ENCODE results near the gene USP15. TPM values are rescaled to one million over a fixed set of nuclear protein-coding genes. Genes with fewer than 3 reads are reported as not detected.
"Not testable (repeated sequence)": the region's sequence is repeated elsewhere in the genome, so short reads cannot be mapped to it uniquely, and the experiment has no call there.

USP15 gene
- total RNA-seq, 1 donor from 2014 or later, result 150 TPM

DNA sequence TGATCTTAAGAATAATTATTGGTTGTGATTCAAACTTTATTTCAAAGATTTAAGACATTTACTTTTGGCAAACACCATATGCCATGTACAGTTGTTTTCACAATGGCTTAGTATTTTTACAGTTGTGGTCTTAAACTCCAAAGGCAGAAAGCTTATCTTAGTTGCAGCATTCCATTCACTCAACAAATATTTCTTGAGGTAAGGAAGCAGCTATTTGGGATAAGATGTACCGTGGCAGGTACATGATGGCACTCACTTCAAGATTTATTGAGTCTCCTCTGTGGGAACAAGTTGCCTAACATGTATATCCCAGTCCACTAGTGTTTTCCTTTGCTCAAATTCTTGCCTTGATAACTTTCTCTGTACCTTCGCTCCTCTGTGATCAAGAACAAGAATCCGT, 198.4 kb downstream of the USP15 start:
- ATAC-seq (ENCODE audit: low read depth) (no peak), DNase-seq (no peak)
- H3K4me1 Mint-ChIP-seq, result no peaks in the 10 kb centered on the region
- no peak overlapping the region for H3K4me3 Mint-ChIP-seq
- POLR2A ChIA-PET, result interaction anchor here (0.7 kb wide), 1 partner anchor 144 kb away, joined by 4 read pairs; no protein-coding TSS in a partner anchor
- CTCF ChIA-PET, result interaction anchor here (1.5 kb wide), 1 partner anchor 23 kb away, joined by 3 read pairs; no protein-coding TSS in a partner anchor
- intact Hi-C loops (cut with micrococcal nuclease), result no loop called here
- no peak overlapping the region for H3K27ac Mint-ChIP-seq
- H3K27me3 Mint-ChIP-seq, result peaks cover 8% of the 10 kb centered on the region
- H3K9me3 Mint-ChIP-seq, result peaks cover 6% of the 10 kb centered on the region
- H3K36me3 Mint-ChIP-seq (ENCODE audit: low read depth), result no peaks in the 10 kb centered on the region
- no peak for TF ChIP-seq CTCF (IDR thresholded peaks at IDR 0.05)

- TF ChIP-seq CTCF (IDR thresholded peaks at IDR 0.05), result no peak
- intact Hi-C loops (cut with micrococcal nuclease), result no loop called here
- DNase-seq (no peak), ATAC-seq (ENCODE audit: low read depth) (no peak)
- no peak overlapping the region for H3K4me3 Mint-ChIP-seq
- ChIA-PET POLR2A (no interaction called here), CTCF (no interaction called here)
- no peaks in the 10 kb centered on the region for H3K4me1 Mint-ChIP-seq
- H3K9me3 Mint-ChIP-seq, result peaks cover 8% of the 10 kb centered on the region
- no peak overlapping the region for H3K27ac Mint-ChIP-seq
- no peaks in the 10 kb centered on the region for H3K36me3 Mint-ChIP-seq (ENCODE audit: low read depth)
- H3K27me3 Mint-ChIP-seq, result peaks cover 8% of the 10 kb centered on the region
Measured at GRCh38 chr12:62459976-62460375, 199.8 kb downstream of the USP15 start.

DNA sequence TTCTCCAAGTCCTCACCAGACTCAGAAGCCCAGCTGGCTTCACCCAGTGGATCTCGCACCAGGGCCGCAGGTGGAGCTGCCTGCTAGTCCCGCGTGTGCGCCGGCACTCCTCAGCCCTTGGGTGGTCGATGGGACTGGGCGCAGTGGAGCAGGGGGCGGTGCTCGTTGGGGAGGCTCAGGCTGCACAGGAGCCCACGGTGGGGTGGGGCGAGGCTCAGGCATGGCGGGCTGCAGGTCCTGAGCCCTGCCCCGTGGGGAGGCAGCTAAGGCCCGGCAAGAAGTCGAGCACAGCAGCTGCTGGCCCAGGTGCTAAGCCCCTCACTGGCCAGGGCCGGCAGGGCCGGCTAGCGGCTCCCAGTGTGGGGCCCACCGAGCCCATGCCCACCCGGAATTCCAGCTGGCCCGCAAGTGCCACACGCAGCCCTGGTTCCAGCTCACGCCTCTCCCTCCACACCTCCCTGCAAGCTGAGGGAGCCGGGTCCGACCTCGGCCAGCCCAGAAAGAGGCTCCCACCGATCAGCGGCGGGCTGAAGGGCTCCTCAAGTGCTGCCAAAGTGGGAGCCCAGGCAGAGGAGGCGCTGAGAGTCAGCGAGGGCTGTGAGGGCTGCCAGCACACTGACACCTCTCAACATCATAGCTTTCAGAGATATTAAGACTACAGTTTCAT, 201.1 kb downstream of the USP15 start:
- H3K27ac Mint-ChIP-seq; DNase-seq; H3K27me3 Mint-ChIP-seq; CTCF ChIA-PET; intact Hi-C loops (cut with micrococcal nuclease); H3K4me3 Mint-ChIP-seq; POLR2A ChIA-PET; H3K36me3 Mint-ChIP-seq (ENCODE audit: low read depth); ATAC-seq (ENCODE audit: low read depth); H3K4me1 Mint-ChIP-seq; H3K9me3 Mint-ChIP-seq: not testable (repeated sequence)

GRCh38 chr12:62463252-62463651, 203.0 kb downstream of the USP15 start:
- H3K4me1 Mint-ChIP-seq, result peaks cover 17% of the 10 kb centered on the region
- H3K27me3 Mint-ChIP-seq; POLR2A ChIA-PET; H3K36me3 Mint-ChIP-seq (ENCODE audit: low read depth); ATAC-seq (ENCODE audit: low read depth); H3K9me3 Mint-ChIP-seq; H3K27ac Mint-ChIP-seq; intact Hi-C loops (cut with micrococcal nuclease); CTCF ChIA-PET; H3K4me3 Mint-ChIP-seq; DNase-seq: not testable (repeated sequence)

Other genes with a start within 250 kb of the USP15 start
- 51.6 and 69.9 TPM in 2 replicates for gene MON2, start 206.4 kb downstream of the USP15 start, total RNA-seq

Data from activated B cell treated with CpG ODN at 0.5 μM for 24 hours (primary cell).